ENCODE measurements around the gene ANO9. TPM values are rescaled to one million over a fixed set of nuclear protein-coding genes. Genes with fewer than 3 reads are reported as not detected.
"Not testable (repeated sequence)": the region's sequence is repeated elsewhere in the genome, so short reads cannot be mapped to it uniquely, and the experiment has no call there.

ANO9 gene
- total RNA-seq, 1 donor from 2014 or later: 7.3 TPM

DNA sequence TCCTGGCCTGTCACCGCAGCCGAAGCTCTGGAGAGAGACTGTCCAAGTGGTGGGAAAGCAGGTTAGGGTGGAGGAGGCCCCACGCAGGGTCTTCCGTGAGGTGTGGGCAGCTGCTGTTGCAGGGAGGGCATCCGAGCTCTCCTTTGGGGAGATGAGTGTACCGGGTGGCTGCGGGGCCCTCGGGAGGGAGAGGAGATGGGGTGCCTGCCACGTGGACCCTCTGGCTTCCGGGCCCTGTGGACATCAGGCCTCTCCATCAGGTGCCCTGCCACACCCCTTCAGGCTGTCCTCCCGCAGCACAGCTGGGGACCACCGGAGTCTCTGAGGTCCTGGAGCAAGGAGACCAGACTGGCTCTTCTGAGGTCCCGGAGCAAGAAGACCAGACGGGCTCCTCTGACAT, 9.9 kb upstream of the ANO9 start:
- DNase-seq: no peak

GRCh38 chr11:450809-451451, 9.1 kb upstream of the ANO9 start:
- DNase-seq: peak; percentile 31

DNA sequence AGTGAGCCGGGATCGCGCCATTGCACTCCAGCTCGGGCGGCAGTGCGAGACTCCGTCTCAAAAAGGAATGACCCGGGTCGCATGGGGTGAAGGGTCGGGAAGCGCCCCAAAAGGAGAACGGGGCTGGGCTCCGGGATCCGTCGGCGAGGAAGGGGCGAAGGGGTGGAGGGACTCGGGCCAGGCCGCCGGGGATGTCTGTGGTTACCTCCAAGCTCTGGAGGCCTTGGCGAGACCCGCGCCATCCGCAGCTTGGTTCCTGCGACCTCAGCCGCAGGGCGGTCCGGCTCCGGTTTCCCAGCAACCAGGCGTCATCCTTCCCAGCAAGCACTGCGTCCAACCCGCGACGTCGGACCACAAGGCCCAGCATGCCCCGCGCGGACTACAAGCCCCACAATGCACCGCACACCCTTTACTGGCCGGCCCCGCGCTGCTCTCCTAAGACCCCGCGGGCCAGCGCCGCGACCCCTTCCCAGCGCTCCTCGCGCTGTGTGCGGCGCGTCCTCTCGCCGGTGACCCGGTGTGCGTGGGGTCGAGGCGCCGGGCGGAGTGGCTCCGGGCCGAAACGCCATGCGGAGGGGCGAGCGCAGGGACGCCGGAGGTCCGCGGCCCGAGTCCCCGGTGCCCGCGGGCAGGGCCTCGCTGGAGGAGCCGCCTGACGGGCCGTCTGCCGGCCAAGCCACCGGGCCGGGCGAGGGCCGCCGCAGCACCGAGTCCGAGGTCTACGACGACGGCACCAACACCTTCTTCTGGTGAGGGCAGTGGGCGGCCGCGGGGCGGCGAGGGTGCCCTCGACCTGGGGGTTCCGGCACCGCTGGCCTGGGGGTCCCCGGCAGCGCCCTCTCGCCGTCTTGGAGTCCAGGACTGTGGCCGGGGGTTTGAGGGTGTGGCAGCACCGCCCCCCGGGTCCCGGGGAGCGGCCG, 8.3 kb upstream of the ANO9 start, which contains the start of gene PTDSS2:
Gene PTDSS2, plus strand, starts transcription at position 391 of the 920 bp plus-strand sequence. Its CDS starts 177 bp downstream, at position 568.
- peak; percentile 94 for DNase-seq

DNA sequence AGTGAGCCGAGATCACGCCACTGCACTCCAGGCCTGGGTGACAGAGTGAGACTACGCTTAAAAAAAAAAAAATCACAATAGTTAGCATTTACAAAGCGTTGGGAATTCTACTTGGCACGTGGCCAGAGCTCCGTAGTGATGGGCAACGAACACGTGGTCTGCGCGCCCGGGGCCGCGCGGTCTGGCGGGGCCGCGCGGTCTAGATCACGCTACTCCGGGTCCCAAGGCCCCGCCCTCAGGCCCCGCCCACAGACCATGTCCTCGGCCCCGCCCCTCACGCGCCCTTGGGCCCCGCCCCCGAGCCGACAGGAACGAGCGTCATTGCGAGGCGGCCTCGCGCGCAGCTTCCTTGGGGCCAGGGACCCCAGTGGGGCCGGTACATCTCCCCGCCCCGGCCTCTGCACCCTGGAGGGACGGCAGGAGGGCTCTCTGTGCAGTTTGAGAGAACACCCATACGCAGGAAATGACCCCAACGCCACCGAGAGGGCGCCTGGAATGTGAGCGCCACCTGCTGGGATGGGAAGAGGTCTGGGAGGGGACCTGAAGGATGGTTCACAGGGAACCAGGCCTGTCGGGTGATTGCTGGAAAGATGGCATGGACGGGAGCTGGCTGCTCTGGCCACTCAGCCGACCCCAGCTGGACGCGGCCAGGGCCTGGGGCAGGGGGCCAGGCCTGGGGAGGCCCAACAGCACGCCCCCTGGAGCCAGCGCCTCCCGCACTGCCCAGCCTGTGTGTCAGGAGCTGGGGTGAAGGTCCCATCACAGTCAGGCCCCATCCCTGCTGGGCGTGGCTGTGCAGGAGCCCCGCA, 6.3 kb upstream of the ANO9 start:
- DNase-seq: peak; percentile 91

- DNase-seq: no peak
Observed at GRCh38 chr11:446891-447290, 5.1 kb upstream of the ANO9 start.

- DNase-seq: no peak
Observed at GRCh38 chr11:445765-446588, 4.2 kb upstream of the ANO9 start.

- DNase-seq: no peak
Observed at GRCh38 chr11:444396-445144, 2.8 kb upstream of the ANO9 start.

DNA sequence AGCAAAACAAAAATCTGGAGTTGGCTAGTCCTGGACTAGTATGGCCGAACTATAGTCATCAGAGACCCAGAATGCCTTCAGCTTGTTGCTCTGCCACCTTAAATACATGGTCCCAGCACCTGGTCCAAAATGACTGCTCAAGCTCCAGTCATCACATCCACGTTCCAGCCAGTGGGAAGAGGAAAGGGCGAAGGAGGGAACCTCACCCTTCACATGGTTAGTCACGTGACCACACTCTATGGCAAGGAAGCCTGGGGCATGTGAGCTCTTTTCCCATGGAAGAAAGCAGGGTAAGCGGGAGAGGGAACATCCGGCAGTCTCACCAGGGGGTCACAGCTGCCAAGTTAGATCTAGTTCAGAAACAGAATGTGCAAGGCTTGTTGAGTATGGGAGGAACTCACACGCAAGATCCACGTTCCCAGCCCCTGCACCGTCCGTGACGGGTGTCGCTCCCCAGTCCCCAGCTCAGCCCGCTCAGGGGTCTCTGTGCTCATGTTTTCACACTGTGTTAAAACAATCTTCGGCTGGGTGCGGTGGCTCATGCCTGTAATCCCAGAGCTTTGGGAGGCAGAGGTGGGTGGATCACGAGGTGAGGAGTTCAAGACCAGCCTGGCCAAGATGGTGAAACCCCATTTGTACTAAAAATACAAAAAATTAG, 1.9 kb upstream of the ANO9 start:
- DNase-seq: no peak

DNA sequence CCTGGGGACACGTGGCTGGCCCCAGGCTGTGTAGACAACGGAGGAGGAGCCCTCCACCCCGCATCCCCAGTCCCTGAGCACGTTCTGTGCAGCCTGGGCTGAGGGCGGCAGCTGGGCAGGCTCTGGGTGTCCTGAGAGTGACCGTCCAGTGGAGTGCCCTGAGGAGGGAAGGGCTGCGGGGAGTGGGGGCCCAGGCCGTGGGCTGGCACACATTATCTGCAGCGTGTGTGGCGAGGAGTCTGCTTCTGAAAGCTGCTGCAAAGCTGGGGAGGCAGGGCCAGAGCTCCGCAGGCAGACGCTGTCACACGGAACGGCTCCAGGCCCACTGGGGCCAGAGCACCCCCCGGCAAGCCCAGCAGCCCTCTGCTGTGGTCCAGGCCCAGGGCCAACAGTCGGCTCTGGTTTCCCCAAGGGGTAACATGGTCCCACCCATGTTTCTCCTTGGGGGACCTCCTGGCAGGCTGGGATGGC, 835 bp upstream of the ANO9 start:
- no peak for DNase-seq

- no peak for DNase-seq
Observed at GRCh38 chr11:441043-441417, 781 bp downstream of the ANO9 start.

DNA sequence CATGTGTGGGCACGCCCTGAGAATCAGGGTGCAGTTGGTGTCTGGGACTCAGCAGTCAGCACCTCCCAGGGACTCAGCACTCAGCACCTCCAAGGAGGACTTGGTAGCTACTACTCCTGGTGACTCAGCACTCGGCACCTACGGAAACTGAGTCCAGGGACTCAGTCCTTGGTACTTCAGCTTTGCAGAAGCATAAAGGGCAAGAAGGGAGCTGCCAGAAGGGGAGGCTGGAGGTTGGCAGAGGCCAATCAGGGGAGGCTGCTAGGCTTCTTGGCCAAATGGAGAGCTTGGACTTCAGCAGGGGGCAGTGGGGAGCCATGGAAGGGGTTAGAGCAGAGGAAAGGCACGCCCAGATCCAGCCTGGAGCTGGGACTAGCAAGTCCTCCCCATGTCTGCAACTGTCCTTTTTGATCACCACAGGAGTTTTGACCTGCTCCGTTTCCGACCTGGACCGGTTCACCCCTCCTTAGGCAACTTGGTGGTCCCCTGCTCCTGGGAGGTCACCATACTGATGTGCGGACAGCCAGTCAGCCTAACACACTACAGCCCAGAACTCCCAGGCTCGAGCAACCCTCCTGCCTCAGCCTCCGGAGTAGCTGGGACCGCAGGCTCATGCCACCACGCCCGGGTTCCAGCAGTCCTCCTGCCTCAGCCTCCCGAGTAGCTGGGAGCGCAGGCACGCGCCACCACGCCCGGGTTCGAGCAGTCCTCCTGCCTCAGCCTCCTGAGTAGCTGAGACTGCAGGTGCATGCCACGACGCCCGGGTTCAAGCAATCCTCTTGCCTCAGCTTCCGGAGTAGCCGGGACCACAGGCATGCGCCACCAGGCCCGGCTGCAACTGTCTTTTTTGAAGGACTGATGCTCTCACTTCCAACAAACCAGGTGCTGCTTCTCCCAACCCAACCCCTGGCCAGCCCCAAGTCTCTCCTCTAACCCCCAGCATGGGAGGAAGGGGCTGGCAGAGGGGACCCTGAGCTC, 1.5 kb downstream of the ANO9 start:
- no peak for DNase-seq

DNA sequence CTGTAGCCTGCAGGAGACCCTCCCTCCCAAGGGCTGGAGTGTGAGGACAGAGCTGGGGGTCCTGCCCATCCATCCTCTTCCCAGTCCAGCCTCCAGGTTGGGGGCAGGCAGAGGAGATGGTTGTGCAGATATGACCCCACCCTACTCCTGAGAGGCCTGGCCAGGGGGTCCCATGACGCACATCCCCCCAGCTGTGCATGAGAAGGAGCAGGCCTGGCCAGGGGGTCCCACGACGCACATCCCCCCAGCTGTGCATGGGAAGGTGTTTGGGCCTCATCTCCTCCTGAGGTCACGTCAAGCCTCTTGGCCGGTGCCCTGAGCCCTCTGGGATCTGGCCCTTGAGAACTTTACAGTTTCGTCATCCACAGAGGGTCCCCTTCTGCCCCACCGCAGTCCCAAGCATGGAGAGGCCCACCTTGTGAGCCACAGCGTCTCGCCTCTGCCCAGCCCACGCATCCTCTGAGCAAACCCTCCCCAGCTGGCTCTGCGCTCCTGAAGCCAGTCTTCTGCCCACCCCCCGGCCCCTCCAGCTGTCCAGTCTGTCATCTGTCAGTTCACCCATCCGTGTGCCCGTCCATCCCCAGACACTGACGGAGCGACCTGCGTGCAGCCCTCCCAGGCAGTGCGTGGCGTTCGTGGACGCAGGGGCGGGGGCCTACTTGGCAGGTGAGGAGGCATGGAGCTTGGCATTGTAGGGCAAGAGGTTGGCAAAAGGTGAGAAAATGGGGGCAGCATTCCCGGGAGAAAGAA, 2.3 kb downstream of the ANO9 start:
- DNase-seq: no peak

GRCh38 chr11:438101-438844, 3.5 kb downstream of the ANO9 start:
- no peak for DNase-seq

DNA sequence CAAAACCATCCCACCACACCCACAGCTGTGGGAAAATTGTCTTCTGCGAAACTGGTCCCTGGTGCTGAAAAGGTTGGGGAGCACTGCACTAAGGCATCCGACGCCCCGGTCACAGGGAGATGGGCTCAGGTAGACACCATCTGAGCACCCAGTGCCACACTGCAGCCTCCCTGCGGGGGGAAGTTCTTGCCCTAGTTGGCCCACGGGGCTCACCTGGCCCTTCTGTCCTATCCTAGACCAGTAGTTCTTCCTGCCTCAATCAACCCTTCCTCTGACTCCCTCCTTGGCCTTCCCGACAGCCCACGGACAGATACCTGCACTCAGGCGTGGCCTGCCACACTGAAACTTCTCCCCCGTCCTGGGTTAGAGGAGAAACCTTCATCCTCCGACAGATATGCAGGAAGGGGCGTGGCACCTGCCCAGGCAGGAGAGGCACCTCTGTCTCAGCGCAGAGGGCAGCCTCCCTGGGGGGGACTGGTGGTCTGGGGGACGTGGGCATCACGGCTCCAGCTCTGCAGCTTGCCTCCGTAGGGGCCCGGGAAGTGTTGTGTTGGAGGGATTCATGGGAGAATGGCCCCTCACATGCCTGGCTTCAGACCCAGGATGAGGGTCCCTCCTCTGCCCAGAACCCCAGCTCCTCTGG, 4.5 kb downstream of the ANO9 start:
- no peak for DNase-seq

GRCh38 chr11:434999-435740, 6.6 kb downstream of the ANO9 start:
- DNase-seq: not testable (repeated sequence)

GRCh38 chr11:434496-434895, 7.3 kb downstream of the ANO9 start:
- DNase-seq: no peak
